ENCODE results near the gene RBM3.

GRCh38 chrX:48591255-48591791 lies 17.0 kb downstream of the RBM3 start:
- no peak for TF ChIP-seq YY1 (IDR thresholded peaks at IDR 0.05; ENCODE audit: extremely low read depth, insufficient replicate concordance, low read depth, low read length)
- no peak for TF ChIP-seq POLR2AphosphoS5 (IDR thresholded peaks at IDR 0.05; ENCODE audit: low read depth, low read length)
- TF ChIP-seq CTCF (IDR thresholded peaks at IDR 0.05 in 2 of 3, conservative IDR thresholded peaks at IDR 0.05 in 1 of 3; ENCODE audit: borderline replicate concordance in 1 of 3, insufficient read depth in 1 of 3, low read depth in 2 of 3, low read length in 2 of 3), result no peak
- no peak for TF ChIP-seq REST (IDR thresholded peaks at IDR 0.05; ENCODE audit: low read depth)
- no peak for TF ChIP-seq EZH2phosphoT487 (IDR thresholded peaks at IDR 0.05; ENCODE audit: borderline replicate concordance)
- TF ChIP-seq EZH2 (IDR thresholded peaks at IDR 0.05), result no peak
- TF ChIP-seq TCF7L2 (IDR thresholded peaks at IDR 0.05; ENCODE audit: borderline replicate concordance, extremely low read depth, insufficient read depth, insufficient read length), result peak; percentile 15
- TF ChIP-seq POLR2A (IDR thresholded peaks at IDR 0.05; ENCODE audit: borderline replicate concordance, extremely low read depth, insufficient read depth, insufficient read length), result no peak
- TF ChIP-seq ZFX (IDR thresholded peaks at IDR 0.05), result no peak
